Measurements from ENCODE around the gene IGHMBP2.

DNA sequence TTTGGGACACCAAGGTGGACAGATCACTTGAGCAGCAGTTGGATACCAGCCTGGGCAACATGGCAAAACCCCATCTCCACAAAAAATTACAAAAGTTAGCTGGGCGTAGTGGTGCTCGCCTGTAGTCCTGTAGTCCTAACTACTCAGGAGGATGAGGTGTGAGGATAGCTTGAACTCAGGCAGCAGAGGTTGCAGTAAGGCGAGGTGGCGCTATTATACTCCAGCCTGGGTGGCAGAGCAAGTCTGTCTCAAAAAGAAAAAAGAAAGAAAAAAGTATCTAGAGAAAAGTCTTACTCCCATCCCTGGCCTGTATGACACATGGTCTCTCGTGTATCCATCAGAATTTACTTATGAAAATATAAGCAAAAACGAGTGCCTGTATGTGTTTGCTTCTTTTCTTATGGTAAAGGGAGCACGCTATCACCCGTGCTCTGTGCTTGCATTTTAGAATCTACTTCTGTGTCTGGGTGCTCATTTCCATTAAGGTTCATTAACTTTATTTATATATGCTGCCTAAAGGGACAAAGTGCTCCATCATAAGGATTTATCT, 46.6 kb upstream of the IGHMBP2 start:
- no peak for TF ChIP-seq CHD2 (IDR thresholded peaks at IDR 0.05; ENCODE audit: low read length)
- TF ChIP-seq POLR2A (IDR thresholded peaks at IDR 0.05; ENCODE audit: control extremely low read depth in 1 of 2, low read depth in 2 of 2, low read length in 2 of 2): no peak
- TF ChIP-seq TAF1 (IDR thresholded peaks at IDR 0.05; ENCODE audit: low read depth, low read length): no peak
- no peak for TF ChIP-seq HDAC2 (IDR thresholded peaks at IDR 0.05; ENCODE audit: borderline replicate concordance in 1 of 2, low read depth in 2 of 2, low read length in 2 of 2)
- TF ChIP-seq EZH2 (IDR thresholded peaks at IDR 0.05; ENCODE audit: low read depth, low read length, severe bottlenecking): no peak

Data from H1 (cell line).